RWPE2 (cell line): ENCODE measurements around the gene FRY.

Experiments
- ATAC-seq: fragments of 200-7000 bp; cut with Tn5 transposase; 3 replicates; pipeline ENCODE4 v1.9.1; 2021; ENCODE audit warnings: low read depth
- DNase-seq: peaks from one replicate; pipeline ENCODE4 v3.0.0-alpha.2; 2020; ENCODE audit warnings: low spot score
- H3K27ac ChIP-seq: fragments of 450-650 bp; 2 replicates; pipeline ENCODE4 v1.5.1; 2017; ENCODE audit warnings: mild to moderate bottlenecking; ENCODE audit not compliant: poor library complexity, severe bottlenecking
- H3K27me3 ChIP-seq: fragments of 250-450 bp; sonication (Bioruptor Pico); 2 replicates; pipeline ENCODE4 v1.5.1; 2021; ENCODE audit warnings: mild to moderate bottlenecking, moderate library complexity; ENCODE audit not compliant: insufficient read depth, poor library complexity, severe bottlenecking
- H3K36me3 ChIP-seq: fragments of 250-450 bp; sonication (Bioruptor Pico); 2 replicates; pipeline ENCODE4 v1.5.1; 2020; ENCODE audit warnings: low read depth, mild to moderate bottlenecking, moderate library complexity
- H3K4me1 ChIP-seq: fragments of 250-450 bp; sonication (Bioruptor Pico); 2 replicates; pipeline ENCODE4 v1.5.1; 2021; ENCODE audit warnings: mild to moderate bottlenecking, moderate library complexity; ENCODE audit not compliant: insufficient read depth, poor library complexity, severe bottlenecking
- H3K4me3 ChIP-seq: fragments of 250-450 bp; sonication (Bioruptor Pico); 2 replicates; pipeline ENCODE4 v1.5.1; 2021; ENCODE audit warnings: mild to moderate bottlenecking, moderate library complexity; ENCODE audit not compliant: severe bottlenecking
- H3K9me3 ChIP-seq: fragments of 250-450 bp; sonication (Bioruptor Pico); 2 replicates; pipeline ENCODE4 v1.5.1; 2021; ENCODE audit warnings: mild to moderate bottlenecking, moderate library complexity; ENCODE audit not compliant: severe bottlenecking
- CTCF ChIP-seq: fragments of 450-650 bp; IDR thresholded peaks from one replicate; pipeline ENCODE4 v1.5.1; 2017; ENCODE audit warnings: mild to moderate bottlenecking, moderate library complexity; ENCODE audit not compliant: poor library complexity, severe bottlenecking

The FRY gene

GRCh38 chr13:32007494-32007893, 24.1 kb upstream of the FRY start:
- no peak for TF ChIP-seq CTCF
- DNase-seq: no peak
- ATAC-seq: no peak
- no peak overlapping the region for H3K4me3 ChIP-seq
- no peaks in the 10 kb centered on the region for H3K27me3 ChIP-seq
- H3K4me1 ChIP-seq: no peaks in the 10 kb centered on the region
- H3K9me3 ChIP-seq: no peaks in the 10 kb centered on the region
- H3K27ac ChIP-seq: no peak overlapping the region
- no peaks in the 10 kb centered on the region for H3K36me3 ChIP-seq

- no peaks in the 10 kb centered on the region for H3K36me3 ChIP-seq
- no peaks in the 10 kb centered on the region for H3K4me1 ChIP-seq
- H3K9me3 ChIP-seq: no peaks in the 10 kb centered on the region
- H3K27ac ChIP-seq: no peak overlapping the region
- ATAC-seq (no peak), DNase-seq (no peak)
- no peak overlapping the region for H3K4me3 ChIP-seq
- H3K27me3 ChIP-seq: no peaks in the 10 kb centered on the region
- no peak for TF ChIP-seq CTCF
Measured at GRCh38 chr13:32008518-32009175, 22.9 kb upstream of the FRY start.

- Histone ChIP-seq H3K4me1 (no peaks in the 10 kb centered on the region), H3K27me3 (no peaks in the 10 kb centered on the region), H3K4me3 (no peak overlapping the region), H3K36me3 (no peaks in the 10 kb centered on the region), H3K9me3 (no peaks in the 10 kb centered on the region), H3K27ac (no peak overlapping the region)
- DNase-seq (no peak), ATAC-seq (no peak)
- TF ChIP-seq CTCF: no peak
Measured at GRCh38 chr13:32009362-32009761, 22.2 kb upstream of the FRY start.

GRCh38 chr13:32010136-32010535, 21.4 kb upstream of the FRY start:
- Histone ChIP-seq H3K27ac (no peak overlapping the region), H3K4me3 (no peak overlapping the region), H3K36me3 (no peaks in the 10 kb centered on the region), H3K4me1 (no peaks in the 10 kb centered on the region), H3K27me3 (no peaks in the 10 kb centered on the region), H3K9me3 (no peaks in the 10 kb centered on the region)
- no peak for TF ChIP-seq CTCF
- ATAC-seq (no peak), DNase-seq (no peak)

GRCh38 chr13:32011971-32012370, 19.6 kb upstream of the FRY start:
- H3K36me3 ChIP-seq: no peaks in the 10 kb centered on the region
- no peak overlapping the region for H3K27ac ChIP-seq
- H3K9me3 ChIP-seq: no peaks in the 10 kb centered on the region
- no peaks in the 10 kb centered on the region for H3K27me3 ChIP-seq
- no peak for TF ChIP-seq CTCF
- no peak for DNase-seq
- no peak overlapping the region for H3K4me3 ChIP-seq
- no peaks in the 10 kb centered on the region for H3K4me1 ChIP-seq
- ATAC-seq: no peak
